Mononuclear cell (primary cell): Measurements from ENCODE around the gene TAF4. TPM values are rescaled to one million over a fixed set of nuclear protein-coding genes. Genes with fewer than 3 reads are reported as not detected.
"Not testable (repeated sequence)": the region's sequence is repeated elsewhere in the genome, so short reads cannot be mapped to it uniquely, and the experiment has no call there.

Experiments
- H3K27me3 ChIP-seq: 2 replicates; pipeline ENCODE4 v1.6.0; 2011; ENCODE audit warnings: low read length, control low read depth; ENCODE audit not compliant: insufficient read depth
- H3K4me1 ChIP-seq: 2 replicates; pipeline ENCODE4 v1.5.1; 2011; ENCODE audit warnings: mild to moderate bottlenecking, low read length, control low read depth; ENCODE audit not compliant: insufficient read depth
- H3K4me3 ChIP-seq: 2 replicates; pipeline ENCODE4 v1.5.1; 2011; ENCODE audit warnings: mild to moderate bottlenecking, low read length, moderate library complexity
- H3K9me3 ChIP-seq: 2 replicates; pipeline ENCODE4 v1.5.1; 2011; ENCODE audit warnings: low read depth, mild to moderate bottlenecking, control low read depth, low read length
- total RNA-seq: library from RNA; depleted of rRNA; stranded (reverse); fragments of >200 nt; gene quantifications from one replicate; pipeline ENCODE4 v1.2.3, GENCODE V29; 2012

TAF4 gene
- total RNA-seq, 1 donor = 7.7 TPM

DNA sequence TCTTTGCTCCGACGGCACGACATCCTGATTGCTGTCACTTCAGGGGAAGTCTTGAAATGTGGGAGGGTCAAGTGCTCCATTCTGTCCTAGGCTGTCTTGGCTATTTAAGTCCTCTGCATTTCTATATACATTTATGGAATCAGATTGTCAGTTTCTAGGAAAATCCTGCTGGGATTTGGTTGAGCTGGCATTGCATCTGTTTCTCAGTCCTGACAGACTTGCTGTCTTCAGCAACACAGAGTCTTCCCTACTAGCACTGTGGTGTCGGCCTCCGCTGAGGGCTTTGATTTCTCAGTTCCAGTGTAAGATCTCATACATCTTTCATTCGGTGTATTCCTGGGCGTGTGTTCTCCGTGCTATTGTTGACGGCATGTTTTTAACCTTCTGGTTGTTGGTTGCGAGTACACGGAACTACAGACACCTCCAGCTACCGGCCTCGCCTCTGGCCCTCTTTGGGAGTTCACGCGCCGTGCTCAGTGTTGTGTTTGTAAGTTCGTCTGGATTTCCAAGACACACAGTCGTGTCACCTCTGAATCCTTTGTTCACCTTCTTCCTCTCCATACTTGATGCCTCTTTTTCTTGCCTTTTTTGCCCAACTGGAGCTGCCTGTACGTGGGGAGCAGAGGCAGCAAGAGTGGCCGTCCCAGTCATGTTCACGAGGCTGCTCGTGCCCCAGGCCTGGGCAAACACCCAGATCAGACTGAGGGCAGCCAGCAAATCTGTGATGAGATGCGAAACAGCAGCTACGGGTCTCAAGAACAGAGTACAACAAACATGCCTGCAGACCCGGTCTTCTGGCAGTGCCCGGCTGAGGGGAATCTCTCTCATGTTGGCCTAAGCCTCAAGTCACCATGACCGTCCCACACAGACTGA, 92.8 kb downstream of the TAF4 start:
- Histone ChIP-seq H3K27me3 (no peaks in the 10 kb centered on the region), H3K4me3 (no peak overlapping the region), H3K9me3 (no peaks in the 10 kb centered on the region), H3K4me1 (no peaks in the 10 kb centered on the region)

DNA sequence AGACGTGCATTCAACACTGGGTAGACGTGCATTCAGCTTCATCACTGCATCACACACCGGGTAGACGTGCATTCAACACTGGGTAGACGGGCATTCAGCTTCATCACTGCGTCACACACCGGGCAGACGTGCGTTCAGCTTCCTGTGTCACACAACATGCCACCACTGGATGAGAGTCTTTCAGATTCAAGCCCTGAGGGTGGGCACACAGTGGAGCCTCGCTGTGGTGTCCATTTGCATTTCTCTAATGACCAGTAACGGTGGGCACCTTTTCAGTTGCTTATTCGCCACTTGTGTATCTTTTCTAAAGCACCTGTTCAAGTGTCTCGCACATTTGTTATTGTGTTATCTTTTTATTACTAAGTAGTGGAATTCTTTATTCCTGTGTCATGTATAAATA, 94.1 kb downstream of the TAF4 start:
- H3K27me3 ChIP-seq, H3K9me3 ChIP-seq, H3K4me3 ChIP-seq, H3K4me1 ChIP-seq: not testable (repeated sequence)

DNA sequence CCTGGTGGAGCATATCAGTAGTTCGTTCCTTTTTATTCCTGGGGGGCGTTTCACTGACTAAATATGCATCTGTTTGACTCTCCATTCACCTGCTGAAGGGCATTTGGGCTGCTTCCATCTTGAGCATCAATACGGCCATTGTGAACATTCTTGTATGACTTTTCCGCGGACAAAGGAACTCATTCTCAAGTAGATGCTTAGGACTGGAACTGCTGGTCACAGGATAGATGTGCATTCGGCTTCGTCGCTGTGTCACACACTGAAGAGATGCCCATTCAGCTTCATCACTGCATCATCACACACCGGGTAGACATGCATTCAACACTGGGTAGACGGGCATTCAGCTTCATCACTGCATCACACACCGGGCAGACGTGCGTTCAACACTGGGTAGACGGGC, 95.3 kb downstream of the TAF4 start:
- Histone ChIP-seq H3K9me3 (no peaks in the 10 kb centered on the region), H3K4me1 (no peaks in the 10 kb centered on the region), H3K4me3 (no peak overlapping the region), H3K27me3 (no peaks in the 10 kb centered on the region)

DNA sequence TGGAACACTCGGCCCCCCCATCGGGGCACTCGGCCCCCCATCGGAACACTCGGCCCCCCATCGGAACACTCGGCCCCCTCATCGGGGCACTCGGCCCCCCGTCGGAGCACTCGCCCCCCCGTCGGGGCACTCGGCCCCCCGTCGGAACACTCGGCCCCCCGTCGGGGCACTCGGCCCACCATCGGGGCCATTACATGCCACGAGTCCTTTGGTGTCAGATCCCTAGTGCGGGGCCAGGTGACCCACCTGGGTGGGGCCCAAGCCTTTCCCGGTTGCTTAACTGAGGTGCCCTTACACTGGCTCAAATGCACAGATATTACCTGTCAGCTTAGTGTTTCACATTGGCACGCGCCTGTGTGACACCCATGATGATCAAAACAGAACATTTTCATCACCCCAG, 95.9 kb downstream of the TAF4 start:
- peaks cover 2% of the 10 kb centered on the region for H3K27me3 ChIP-seq
- no peaks in the 10 kb centered on the region for H3K9me3 ChIP-seq
- no peaks in the 10 kb centered on the region for H3K4me1 ChIP-seq
- no peak overlapping the region for H3K4me3 ChIP-seq

DNA sequence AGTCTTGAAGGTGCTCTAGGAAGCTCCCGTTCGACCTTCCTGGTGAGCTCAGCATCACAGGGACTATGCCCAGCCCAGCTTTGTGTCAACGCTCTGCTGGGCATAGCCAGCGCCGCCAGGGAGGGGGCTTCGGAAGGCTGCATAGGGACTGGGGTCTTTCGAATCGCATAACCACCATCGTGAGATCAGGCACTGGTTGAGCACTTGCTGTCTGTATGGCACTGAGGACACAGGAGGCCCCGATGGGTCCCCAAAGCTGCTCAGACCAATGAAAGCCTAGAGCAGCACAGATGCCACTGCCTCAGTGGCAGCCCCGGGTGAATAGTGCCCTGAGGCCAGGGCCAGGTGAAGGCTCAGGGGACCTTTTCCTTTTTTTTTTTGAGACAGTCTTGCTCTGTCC, 96.7 kb downstream of the TAF4 start:
- peaks cover 4% of the 10 kb centered on the region for H3K27me3 ChIP-seq
- no peak overlapping the region for H3K4me3 ChIP-seq
- H3K4me1 ChIP-seq = no peaks in the 10 kb centered on the region
- no peaks in the 10 kb centered on the region for H3K9me3 ChIP-seq

GRCh38 chr20:61968036-61968810, 97.5 kb downstream of the TAF4 start:
- Histone ChIP-seq H3K9me3 (no peaks in the 10 kb centered on the region), H3K27me3 (peaks cover 4% of the 10 kb centered on the region)

DNA sequence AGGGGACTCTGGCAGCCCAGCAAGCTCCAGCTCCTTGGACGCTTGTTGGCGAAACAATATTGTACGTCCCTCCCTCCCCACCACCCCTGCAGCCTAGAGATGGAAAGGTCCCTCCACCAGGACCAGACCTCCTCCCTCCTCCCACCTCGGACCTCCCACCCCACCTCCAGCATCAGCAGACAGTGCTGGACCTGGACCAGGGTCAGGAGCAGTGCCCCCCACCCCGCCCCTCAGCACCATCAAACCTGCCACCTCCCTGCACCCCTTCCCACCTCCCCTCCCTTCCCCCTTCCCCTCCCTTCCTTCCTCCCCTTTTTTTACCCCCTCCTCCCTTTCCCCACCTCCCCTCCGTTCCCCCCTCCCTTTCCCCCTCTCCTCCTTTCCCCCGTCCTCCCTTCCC, 98.4 kb downstream of the TAF4 start:
- peaks cover 4% of the 10 kb centered on the region for H3K27me3 ChIP-seq
- no peak overlapping the region for H3K4me3 ChIP-seq
- H3K4me1 ChIP-seq = no peaks in the 10 kb centered on the region
- no peaks in the 10 kb centered on the region for H3K9me3 ChIP-seq

More at GRCh38 chr20:61968036-61968810, 97.5 kb downstream of the TAF4 start:
- no peaks in the 10 kb centered on the region for H3K4me1 ChIP-seq
- no peak overlapping the region for H3K4me3 ChIP-seq

DNA sequence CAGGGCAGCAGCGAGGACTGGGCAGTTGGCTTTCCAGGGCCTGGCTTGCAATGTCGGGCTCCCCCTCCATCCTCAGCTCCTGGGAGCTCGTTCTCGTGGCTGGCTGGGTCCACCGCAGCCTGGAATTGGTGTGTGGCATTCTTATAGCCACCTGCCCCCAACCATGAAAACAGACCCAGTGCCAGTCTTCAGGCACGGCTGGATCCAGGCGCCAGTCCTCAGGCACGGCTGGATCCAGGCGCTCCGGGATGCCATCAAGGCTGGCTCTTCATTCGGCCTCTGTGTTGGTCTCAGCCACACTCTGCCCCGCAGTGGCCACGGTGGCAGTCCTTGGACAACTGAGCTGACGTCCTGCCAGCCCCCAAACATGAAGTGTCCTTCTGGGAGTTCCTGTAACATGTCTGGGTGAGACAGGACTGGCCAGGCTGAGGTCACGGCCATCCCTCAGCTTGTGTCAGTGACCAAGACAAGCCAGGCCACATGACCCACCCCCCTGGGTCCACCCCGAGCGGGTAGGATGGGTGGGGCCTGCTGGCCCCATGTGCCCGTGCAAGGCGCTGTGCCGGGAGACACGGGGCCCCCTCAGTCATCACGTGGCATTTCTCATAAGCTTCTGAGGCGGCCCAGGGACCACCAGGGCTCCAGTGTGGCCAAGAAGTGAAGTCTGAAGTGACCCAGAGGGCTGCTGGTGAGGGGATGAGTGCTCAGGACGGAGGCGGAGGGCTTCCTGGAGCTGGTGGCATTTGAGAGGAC, 99.0 kb downstream of the TAF4 start:
- H3K4me3 ChIP-seq = no peak overlapping the region
- H3K4me1 ChIP-seq = no peaks in the 10 kb centered on the region
- no peaks in the 10 kb centered on the region for H3K9me3 ChIP-seq
- H3K27me3 ChIP-seq = peaks cover 4% of the 10 kb centered on the region

- peaks cover 4% of the 10 kb centered on the region for H3K27me3 ChIP-seq
- H3K4me1 ChIP-seq = no peaks in the 10 kb centered on the region
- no peak overlapping the region for H3K4me3 ChIP-seq
- H3K9me3 ChIP-seq = no peaks in the 10 kb centered on the region
Measured at GRCh38 chr20:61965606-61966491, 99.8 kb downstream of the TAF4 start.

DNA sequence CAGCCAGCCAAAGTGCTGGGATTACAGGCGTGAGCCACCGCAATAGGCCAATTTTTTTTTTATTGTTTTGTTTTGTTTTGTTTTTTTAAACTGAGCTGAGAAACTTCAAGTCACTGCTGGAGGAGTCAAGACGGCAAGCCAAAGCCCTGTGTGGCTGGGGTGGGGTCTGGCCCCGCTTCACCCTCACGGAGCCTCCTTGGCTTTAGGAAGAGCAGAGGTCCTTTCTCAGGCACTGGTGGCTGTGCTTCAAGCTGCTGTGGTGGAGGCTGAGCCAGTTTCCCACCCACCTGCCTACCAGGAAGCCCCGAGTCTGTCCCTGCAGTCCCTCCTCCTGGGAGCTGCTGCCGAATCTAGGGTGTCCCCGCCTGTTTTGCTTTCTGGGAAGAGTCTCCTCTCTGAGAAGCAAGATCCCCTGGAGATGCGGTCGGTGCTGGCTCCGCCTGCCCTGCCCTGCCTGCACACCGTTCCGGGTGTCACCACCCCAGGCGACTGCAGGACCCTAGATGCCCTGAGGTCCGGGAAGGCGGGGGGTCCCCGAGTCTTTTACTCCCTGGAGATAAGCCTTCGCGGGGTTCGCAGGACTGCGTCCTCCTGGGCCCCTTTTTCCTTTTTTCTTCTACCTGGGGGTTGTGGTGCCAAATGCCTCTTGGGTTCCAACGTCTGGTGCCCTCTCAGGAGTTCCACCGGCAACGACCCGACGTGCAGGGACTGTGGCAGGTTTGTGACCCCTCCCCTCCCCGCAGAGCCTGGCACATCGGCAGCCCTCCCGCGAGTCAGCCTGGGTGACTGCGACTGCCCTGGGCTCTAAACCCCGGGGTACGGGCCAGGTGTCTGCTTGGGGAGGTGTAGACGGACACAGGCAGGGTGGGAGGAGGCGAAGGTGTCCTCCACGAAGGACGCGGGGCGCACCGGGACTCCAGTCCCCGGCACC, 100.7 kb downstream of the TAF4 start:
- Histone ChIP-seq H3K27me3 (peaks cover 4% of the 10 kb centered on the region), H3K4me3 (no peak overlapping the region), H3K9me3 (no peaks in the 10 kb centered on the region), H3K4me1 (no peaks in the 10 kb centered on the region)

- no peaks in the 10 kb centered on the region for H3K9me3 ChIP-seq
- H3K4me3 ChIP-seq = no peak overlapping the region
- H3K4me1 ChIP-seq = no peaks in the 10 kb centered on the region
- H3K27me3 ChIP-seq = peaks cover 4% of the 10 kb centered on the region
Measured at GRCh38 chr20:61963885-61964674, 101.6 kb downstream of the TAF4 start.

GRCh38 chr20:61963149-61963548, 102.5 kb downstream of the TAF4 start:
- no peaks in the 10 kb centered on the region for H3K4me1 ChIP-seq
- no peaks in the 10 kb centered on the region for H3K9me3 ChIP-seq
- no peak overlapping the region for H3K4me3 ChIP-seq
- peaks cover 4% of the 10 kb centered on the region for H3K27me3 ChIP-seq

- Histone ChIP-seq H3K27me3 (peaks cover 4% of the 10 kb centered on the region), H3K4me3 (no peak overlapping the region), H3K9me3 (no peaks in the 10 kb centered on the region), H3K4me1 (no peaks in the 10 kb centered on the region)
Measured at GRCh38 chr20:61960836-61961235, 104.8 kb downstream of the TAF4 start.
